ENCODE results near the gene ARMC6. TPM values are rescaled to one million over a fixed set of nuclear protein-coding genes. Genes with fewer than 3 reads are reported as not detected.

ARMC6 gene
- total and polyA plus RNA-seq, 2 donors: 32.6 to 36.6 TPM

DNA sequence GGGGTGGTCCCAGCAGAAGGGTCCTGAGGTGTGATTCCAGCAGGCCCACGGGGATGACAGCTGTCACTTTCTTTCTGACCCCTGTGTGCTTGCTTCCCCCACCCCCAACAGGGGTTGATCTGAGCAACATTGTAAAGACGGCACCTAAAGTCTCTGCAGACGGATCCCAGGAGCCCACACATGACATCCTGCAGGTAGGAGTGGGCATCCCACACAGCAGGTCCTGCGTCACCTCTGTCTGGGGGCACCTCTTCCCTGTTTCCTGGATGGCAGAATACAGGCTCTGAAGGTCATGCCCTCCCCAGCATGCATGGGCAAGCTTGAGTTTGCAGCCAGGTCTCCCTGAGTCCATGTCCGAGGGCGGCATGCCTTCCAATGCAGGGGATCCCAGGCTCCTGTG, 10.5 kb downstream of the ARMC6 start:
- no peaks in the 10 kb centered on the region for H3K27me3 ChIP-seq (ENCODE audit: control insufficient read depth in 2 of 2, insufficient read depth in 1 of 2, low read length in 1 of 2)
- 97% methylated on average over 6 of the region's 6 CpGs for WGBS
- no peak overlapping the region for H3K4me3 ChIP-seq (ENCODE audit: low read length in 2 of 2)

GRCh38 chr19:19049406-19049805, 16.0 kb downstream of the ARMC6 start:
- Histone ChIP-seq H3K9me3 (ENCODE audit: control insufficient read depth in 2 of 2, insufficient read depth in 1 of 2, low read length in 1 of 2) (no peaks in the 10 kb centered on the region), H3K36me3 (ENCODE audit: control insufficient read depth in 2 of 2, insufficient read depth in 2 of 2, low read length in 1 of 2) (peaks cover 44 to 68% of the 10 kb centered on the region in 2 donors)
- DNase-seq (ENCODE audit: low read depth in 6 of 9, low spot score in 9 of 9): no peak

More for the DNA sequence above, 10.5 kb downstream of the ARMC6 start:
- no peak overlapping the region for H3K27ac ChIP-seq (ENCODE audit: low read depth in 1 of 2, low read length in 1 of 2)
- no peaks in the 10 kb centered on the region for H3K9me3 ChIP-seq (ENCODE audit: control insufficient read depth in 2 of 2, insufficient read depth in 1 of 2, low read length in 1 of 2)
- H3K36me3 ChIP-seq (ENCODE audit: control insufficient read depth in 2 of 2, insufficient read depth in 2 of 2, low read length in 1 of 2): peaks cover 30 to 44% of the 10 kb centered on the region in 2 donors
- no peak for DNase-seq (ENCODE audit: low read depth in 6 of 9, low spot score in 9 of 9)
- H3K4me1 ChIP-seq (ENCODE audit: control insufficient read depth in 2 of 2, insufficient read depth in 2 of 2, low read length in 2 of 2): peaks cover 16 to 37% of the 10 kb centered on the region in 2 donors

GRCh38 chr19:19050104-19050503, 16.7 kb downstream of the ARMC6 start:
- WGBS: 97% methylated on average over 4 of the region's 4 CpGs
- DNase-seq (ENCODE audit: low read depth in 6 of 9, low spot score in 9 of 9): no peak
- H3K9me3 ChIP-seq (ENCODE audit: control insufficient read depth in 2 of 2, insufficient read depth in 1 of 2, low read length in 1 of 2): no peaks in the 10 kb centered on the region
- peaks cover 0 to 2% of the 10 kb centered on the region in 2 donors for H3K4me1 ChIP-seq (ENCODE audit: control insufficient read depth in 2 of 2, insufficient read depth in 2 of 2, low read length in 2 of 2)
- H3K36me3 ChIP-seq (ENCODE audit: control insufficient read depth in 2 of 2, insufficient read depth in 2 of 2, low read length in 1 of 2): peaks cover 46 to 71% of the 10 kb centered on the region in 2 donors
- H3K27me3 ChIP-seq (ENCODE audit: control insufficient read depth in 2 of 2, insufficient read depth in 1 of 2, low read length in 1 of 2): no peaks in the 10 kb centered on the region
- no peak overlapping the region for H3K4me3 ChIP-seq (ENCODE audit: low read length in 2 of 2)
- H3K27ac ChIP-seq (ENCODE audit: low read depth in 1 of 2, low read length in 1 of 2): no peak overlapping the region

More at GRCh38 chr19:19049406-19049805, 16.0 kb downstream of the ARMC6 start:
- 98% methylated on average over 2 of the region's 2 CpGs for WGBS
- no peak overlapping the region for H3K4me3 ChIP-seq (ENCODE audit: low read length in 2 of 2)
- no peaks in the 10 kb centered on the region for H3K27me3 ChIP-seq (ENCODE audit: control insufficient read depth in 2 of 2, insufficient read depth in 1 of 2, low read length in 1 of 2)
- no peaks in the 10 kb centered on the region for H3K4me1 ChIP-seq (ENCODE audit: control insufficient read depth in 2 of 2, insufficient read depth in 2 of 2, low read length in 2 of 2)
- H3K27ac ChIP-seq (ENCODE audit: low read depth in 1 of 2, low read length in 1 of 2): no peak overlapping the region

- no peak overlapping the region for H3K27ac ChIP-seq (ENCODE audit: low read depth in 1 of 2, low read length in 1 of 2)
- WGBS: 94% methylated on average over 2 of the region's 2 CpGs
- no peak overlapping the region for H3K4me3 ChIP-seq (ENCODE audit: low read length in 2 of 2)
- no peak for DNase-seq (ENCODE audit: low read depth in 6 of 9, low spot score in 9 of 9)
- H3K9me3 ChIP-seq (ENCODE audit: control insufficient read depth in 2 of 2, insufficient read depth in 1 of 2, low read length in 1 of 2): no peaks in the 10 kb centered on the region
- peaks cover 0 to 4% of the 10 kb centered on the region in 2 donors for H3K4me1 ChIP-seq (ENCODE audit: control insufficient read depth in 2 of 2, insufficient read depth in 2 of 2, low read length in 2 of 2)
- H3K36me3 ChIP-seq (ENCODE audit: control insufficient read depth in 2 of 2, insufficient read depth in 2 of 2, low read length in 1 of 2): peaks cover 52 to 78% of the 10 kb centered on the region in 2 donors
- no peaks in the 10 kb centered on the region for H3K27me3 ChIP-seq (ENCODE audit: control insufficient read depth in 2 of 2, insufficient read depth in 1 of 2, low read length in 1 of 2)
These were observed 17.3 kb downstream of the ARMC6 start for GRCh38 chr19:19050731-19051130.

GRCh38 chr19:19051478-19052213, 18.2 kb downstream of the ARMC6 start:
- H3K4me1 ChIP-seq (ENCODE audit: control insufficient read depth in 2 of 2, insufficient read depth in 2 of 2, low read length in 2 of 2): peaks cover 0 to 4% of the 10 kb centered on the region in 2 donors
- peaks cover 53 to 80% of the 10 kb centered on the region in 2 donors for H3K36me3 ChIP-seq (ENCODE audit: control insufficient read depth in 2 of 2, insufficient read depth in 2 of 2, low read length in 1 of 2)
- H3K4me3 ChIP-seq (ENCODE audit: low read length in 2 of 2): no peak overlapping the region
- DNase-seq (ENCODE audit: low read depth in 6 of 9, low spot score in 9 of 9): no peak
- no peaks in the 10 kb centered on the region for H3K27me3 ChIP-seq (ENCODE audit: control insufficient read depth in 2 of 2, insufficient read depth in 1 of 2, low read length in 1 of 2)
- no peak overlapping the region for H3K27ac ChIP-seq (ENCODE audit: low read depth in 1 of 2, low read length in 1 of 2)
- no peaks in the 10 kb centered on the region for H3K9me3 ChIP-seq (ENCODE audit: control insufficient read depth in 2 of 2, insufficient read depth in 1 of 2, low read length in 1 of 2)
- WGBS: 99% methylated on average over 20 of the region's 20 CpGs

- H3K27me3 ChIP-seq (ENCODE audit: control insufficient read depth in 2 of 2, insufficient read depth in 1 of 2, low read length in 1 of 2): no peaks in the 10 kb centered on the region
- WGBS: 96% methylated on average over 1 of the region's 1 CpG
- no peak overlapping the region for H3K27ac ChIP-seq (ENCODE audit: low read depth in 1 of 2, low read length in 1 of 2)
- DNase-seq (ENCODE audit: low read depth in 6 of 9, low spot score in 9 of 9): no peak
- H3K4me3 ChIP-seq (ENCODE audit: low read length in 2 of 2): no peak overlapping the region
- peaks cover 0 to 4% of the 10 kb centered on the region in 2 donors for H3K4me1 ChIP-seq (ENCODE audit: control insufficient read depth in 2 of 2, insufficient read depth in 2 of 2, low read length in 2 of 2)
- no peaks in the 10 kb centered on the region for H3K9me3 ChIP-seq (ENCODE audit: control insufficient read depth in 2 of 2, insufficient read depth in 1 of 2, low read length in 1 of 2)
- peaks cover 62 to 82% of the 10 kb centered on the region in 2 donors for H3K36me3 ChIP-seq (ENCODE audit: control insufficient read depth in 2 of 2, insufficient read depth in 2 of 2, low read length in 1 of 2)
These were observed 19.5 kb downstream of the ARMC6 start for GRCh38 chr19:19052921-19053320.

- H3K27me3 ChIP-seq (ENCODE audit: control insufficient read depth in 2 of 2, insufficient read depth in 1 of 2, low read length in 1 of 2): no peaks in the 10 kb centered on the region
- no peak overlapping the region for H3K4me3 ChIP-seq (ENCODE audit: low read length in 2 of 2)
- DNase-seq (ENCODE audit: low read depth in 6 of 9, low spot score in 9 of 9): peak in 3 of 9 donors; percentile 43 to 63 (median 52)
- no peaks in the 10 kb centered on the region for H3K9me3 ChIP-seq (ENCODE audit: control insufficient read depth in 2 of 2, insufficient read depth in 1 of 2, low read length in 1 of 2)
- H3K36me3 ChIP-seq (ENCODE audit: control insufficient read depth in 2 of 2, insufficient read depth in 2 of 2, low read length in 1 of 2): peaks cover 70 to 84% of the 10 kb centered on the region in 2 donors
- 96% methylated on average over 25 of the region's 25 CpGs for WGBS
- no peak overlapping the region for H3K27ac ChIP-seq (ENCODE audit: low read depth in 1 of 2, low read length in 1 of 2)
- peaks cover 0 to 4% of the 10 kb centered on the region in 2 donors for H3K4me1 ChIP-seq (ENCODE audit: control insufficient read depth in 2 of 2, insufficient read depth in 2 of 2, low read length in 2 of 2)
These were observed 20.3 kb downstream of the ARMC6 start for GRCh38 chr19:19053508-19054314.

DNA sequence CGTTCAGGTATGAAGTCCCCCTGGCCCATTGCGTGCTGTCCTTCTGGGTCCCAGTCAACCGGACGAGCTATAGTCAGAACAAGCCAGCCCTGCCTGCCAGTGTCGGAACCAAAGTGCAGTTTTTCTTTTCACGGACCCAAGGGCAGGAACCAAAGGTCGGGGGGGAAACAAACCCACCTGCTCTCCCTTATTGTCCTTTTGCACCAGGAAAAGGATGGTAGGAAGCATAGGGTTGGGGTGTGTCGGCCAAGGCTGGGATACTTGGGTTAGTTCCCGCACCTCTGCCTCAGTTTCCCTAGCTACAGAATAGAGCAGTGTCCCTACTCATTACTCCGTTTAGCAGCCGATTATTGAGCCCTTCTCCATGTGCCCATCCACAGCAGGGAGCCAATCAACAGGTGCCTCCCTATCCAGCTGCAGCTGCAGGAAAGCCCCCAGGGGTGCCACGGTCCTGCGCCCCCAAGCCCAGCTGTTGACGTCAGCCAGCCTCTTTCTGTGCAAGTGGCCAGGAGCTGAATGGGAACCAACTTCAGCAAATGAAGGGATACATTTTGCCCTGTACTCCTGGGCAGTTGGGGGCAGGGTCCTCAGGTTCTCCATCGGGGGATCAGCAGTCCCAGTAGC, 21.0 kb downstream of the ARMC6 start:
- no peak for DNase-seq (ENCODE audit: low read depth in 6 of 9, low spot score in 9 of 9)
- Histone ChIP-seq H3K27me3 (ENCODE audit: control insufficient read depth in 2 of 2, insufficient read depth in 1 of 2, low read length in 1 of 2) (no peaks in the 10 kb centered on the region), H3K4me1 (ENCODE audit: control insufficient read depth in 2 of 2, insufficient read depth in 2 of 2, low read length in 2 of 2) (peaks cover 0 to 8% of the 10 kb centered on the region in 2 donors), H3K27ac (ENCODE audit: low read depth in 1 of 2, low read length in 1 of 2) (no peak overlapping the region), H3K36me3 (ENCODE audit: control insufficient read depth in 2 of 2, insufficient read depth in 2 of 2, low read length in 1 of 2) (peaks cover 77 to 84% of the 10 kb centered on the region in 2 donors), H3K4me3 (ENCODE audit: low read length in 2 of 2) (no peak overlapping the region), H3K9me3 (ENCODE audit: control insufficient read depth in 2 of 2, insufficient read depth in 1 of 2, low read length in 1 of 2) (no peaks in the 10 kb centered on the region)
- 98% methylated on average over 15 of the region's 15 CpGs for WGBS

Data from thymus (tissue), 11 donors.